Measurements from ENCODE around the gene CEP41. TPM values are rescaled to one million over a fixed set of nuclear protein-coding genes. Genes with fewer than 3 reads are reported as not detected.
A peak's percentile ranks its signal among the peaks of the same experiment; 100 is the strongest.

Gene CEP41, protein sequence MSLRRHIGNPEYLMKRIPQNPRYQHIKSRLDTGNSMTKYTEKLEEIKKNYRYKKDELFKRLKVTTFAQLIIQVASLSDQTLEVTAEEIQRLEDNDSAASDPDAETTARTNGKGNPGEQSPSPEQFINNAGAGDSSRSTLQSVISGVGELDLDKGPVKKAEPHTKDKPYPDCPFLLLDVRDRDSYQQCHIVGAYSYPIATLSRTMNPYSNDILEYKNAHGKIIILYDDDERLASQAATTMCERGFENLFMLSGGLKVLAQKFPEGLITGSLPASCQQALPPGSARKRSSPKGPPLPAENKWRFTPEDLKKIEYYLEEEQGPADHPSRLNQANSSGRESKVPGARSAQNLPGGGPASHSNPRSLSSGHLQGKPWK
- total RNA-seq: 9.7 and 12.5 TPM in 2 replicates

GRCh38 chr7:130440527-130441365 lies at the start of gene CEP41:
Gene CEP41 (minus strand): TSS chr7:130441016. CDS start chr7:130440966, 50 bp downstream.
- TF ChIP-seq, protein P1, sequence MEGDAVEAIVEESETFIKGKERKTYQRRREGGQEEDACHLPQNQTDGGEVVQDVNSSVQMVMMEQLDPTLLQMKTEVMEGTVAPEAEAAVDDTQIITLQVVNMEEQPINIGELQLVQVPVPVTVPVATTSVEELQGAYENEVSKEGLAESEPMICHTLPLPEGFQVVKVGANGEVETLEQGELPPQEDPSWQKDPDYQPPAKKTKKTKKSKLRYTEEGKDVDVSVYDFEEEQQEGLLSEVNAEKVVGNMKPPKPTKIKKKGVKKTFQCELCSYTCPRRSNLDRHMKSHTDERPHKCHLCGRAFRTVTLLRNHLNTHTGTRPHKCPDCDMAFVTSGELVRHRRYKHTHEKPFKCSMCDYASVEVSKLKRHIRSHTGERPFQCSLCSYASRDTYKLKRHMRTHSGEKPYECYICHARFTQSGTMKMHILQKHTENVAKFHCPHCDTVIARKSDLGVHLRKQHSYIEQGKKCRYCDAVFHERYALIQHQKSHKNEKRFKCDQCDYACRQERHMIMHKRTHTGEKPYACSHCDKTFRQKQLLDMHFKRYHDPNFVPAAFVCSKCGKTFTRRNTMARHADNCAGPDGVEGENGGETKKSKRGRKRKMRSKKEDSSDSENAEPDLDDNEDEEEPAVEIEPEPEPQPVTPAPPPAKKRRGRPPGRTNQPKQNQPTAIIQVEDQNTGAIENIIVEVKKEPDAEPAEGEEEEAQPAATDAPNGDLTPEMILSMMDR (IDR thresholded peaks at IDR 0.05; ENCODE audit: insufficient read depth, low read depth, low read length): no peak
- DNase-seq (ENCODE audit: low read depth): peak; percentile 98
- peak within 1 kb of the TSS; percentile 85 for H3K4me3 ChIP-seq (ENCODE audit: low read depth, low read length)

DNA sequence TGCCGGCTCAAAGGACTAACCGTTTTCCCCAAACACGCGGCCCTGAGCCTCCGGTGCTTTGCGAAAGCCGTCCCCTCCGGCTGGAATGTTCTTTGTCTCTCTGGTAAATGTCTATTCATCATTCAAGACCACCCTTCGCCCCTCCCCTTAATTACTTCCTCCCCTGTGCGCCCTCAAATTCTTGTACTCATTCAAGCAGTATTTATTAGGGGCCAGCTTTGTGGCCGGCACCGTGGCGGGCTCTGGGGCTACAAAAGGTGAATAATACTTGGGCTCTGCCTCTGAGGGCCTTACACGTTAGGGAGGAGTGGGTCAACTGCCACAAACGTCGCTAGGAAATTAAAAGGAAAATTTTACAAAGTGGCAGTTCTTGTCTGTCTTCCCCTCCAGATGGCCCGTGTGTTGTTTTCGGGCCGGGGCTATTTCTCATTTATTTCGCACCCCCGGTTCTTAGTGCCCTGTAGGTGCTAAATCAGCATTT lies 49.5 kb upstream of the CEP41 start:
- H3K4me3 ChIP-seq (ENCODE audit: low read depth, low read length): peak overlapping the region; percentile 35
- DNase-seq (ENCODE audit: low read depth): no peak
- TF ChIP-seq, protein P1 (IDR thresholded peaks at IDR 0.05; ENCODE audit: insufficient read depth, low read depth, low read length): no peak

DNA sequence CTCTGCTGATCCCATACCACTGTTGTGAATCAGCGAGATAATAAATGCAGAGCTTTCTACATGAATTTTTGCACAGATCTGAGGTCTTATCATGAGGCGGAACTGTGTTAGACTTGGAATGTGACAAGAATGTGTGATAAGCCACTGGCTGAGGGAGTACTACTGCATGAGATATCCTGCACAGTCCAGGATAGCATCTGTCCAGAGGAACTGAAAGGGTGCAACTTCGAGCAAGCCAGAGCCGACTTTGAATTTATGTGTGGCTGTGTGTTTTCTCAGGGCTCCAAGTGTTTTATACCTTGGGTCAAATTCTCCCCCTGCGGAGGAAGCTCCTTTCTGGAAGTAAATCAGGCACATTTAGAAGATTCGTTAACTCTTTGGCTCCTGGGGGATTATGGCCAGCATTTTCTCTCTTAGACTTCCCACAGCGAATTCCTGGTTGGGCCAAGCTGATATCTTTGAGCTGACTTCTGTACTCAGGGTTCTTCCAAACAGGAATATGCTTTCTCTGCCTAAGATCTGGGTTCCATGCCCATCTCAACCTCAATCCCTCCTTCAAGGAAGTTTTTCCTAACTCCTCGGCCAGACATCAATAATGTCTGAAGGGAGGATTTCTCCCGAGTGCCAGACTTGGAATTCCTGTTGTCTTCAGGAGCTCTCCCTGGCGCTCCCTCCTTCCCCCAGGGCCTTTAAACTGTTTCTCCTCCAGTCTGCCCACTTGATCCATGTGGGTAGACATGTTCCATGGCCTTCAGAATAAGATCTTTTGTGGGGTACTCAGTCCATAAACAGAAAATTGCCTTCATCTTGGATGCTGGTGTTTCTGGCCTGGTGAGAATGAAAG lies 48.5 kb upstream of the CEP41 start:
- no peak overlapping the region for H3K4me3 ChIP-seq (ENCODE audit: low read depth, low read length)
- DNase-seq (ENCODE audit: low read depth): peak; percentile 94
- TF ChIP-seq, protein P1 (IDR thresholded peaks at IDR 0.05; ENCODE audit: insufficient read depth, low read depth, low read length): no peak

DNA sequence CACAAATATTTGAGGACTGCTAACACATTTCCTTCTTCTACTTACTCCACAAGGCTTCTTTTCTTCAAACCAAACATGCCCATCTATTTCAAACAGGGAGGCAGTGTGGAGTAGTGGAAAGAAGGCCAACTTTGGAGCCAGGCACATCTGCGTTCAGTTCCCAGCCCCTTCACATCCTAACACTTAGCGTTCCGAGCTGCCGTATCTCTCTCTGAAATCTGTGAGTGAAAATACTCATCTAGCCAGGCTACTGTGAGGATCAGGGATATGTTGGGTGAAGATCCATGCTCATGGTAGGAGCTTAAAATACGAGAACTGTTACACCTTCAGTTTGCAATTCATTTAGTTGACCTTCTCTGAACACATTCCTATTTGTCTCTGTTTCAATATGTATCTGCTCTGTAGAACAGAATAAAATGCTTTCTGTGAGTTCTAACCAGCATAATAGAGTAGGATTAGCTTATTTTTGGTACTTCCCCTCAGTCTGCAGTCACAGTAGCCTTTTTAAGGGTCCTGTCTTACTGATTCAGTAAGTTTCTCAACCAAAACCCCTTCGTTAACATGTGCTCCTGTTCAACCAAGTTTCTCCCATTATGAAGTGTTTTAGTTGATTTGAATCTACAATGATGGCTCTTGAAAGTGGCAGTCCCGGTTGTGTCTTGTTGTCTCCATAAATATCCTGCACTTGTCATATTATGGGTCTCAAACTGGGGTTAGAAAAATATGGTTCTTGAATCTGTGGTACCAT lies 47.8 kb upstream of the CEP41 start:
- H3K4me3 ChIP-seq (ENCODE audit: low read depth, low read length): no peak overlapping the region
- DNase-seq (ENCODE audit: low read depth): no peak
- TF ChIP-seq, protein P1 (IDR thresholded peaks at IDR 0.05; ENCODE audit: insufficient read depth, low read depth, low read length): no peak

- TF ChIP-seq, protein P1 (IDR thresholded peaks at IDR 0.05; ENCODE audit: insufficient read depth, low read depth, low read length): no peak
- no peak for DNase-seq (ENCODE audit: low read depth)
- no peak overlapping the region for H3K4me3 ChIP-seq (ENCODE audit: low read depth, low read length)
Measured at GRCh38 chr7:130486954-130487436, 46.2 kb upstream of the CEP41 start.

All from fibroblast of villous mesenchyme (primary cell).